Immature natural killer cell (primary cell): Measurements from ENCODE around the gene C1orf198. TPM values are rescaled to one million over a fixed set of nuclear protein-coding genes. Genes with fewer than 3 reads are reported as not detected.

Experiments
- polyA plus RNA-seq, 3 donors: library from polyadenylated mRNA; unstranded; fragments of 300-500 nt; fragmentation: Illumina TruSeq; gene quantifications; one replicate each; pipeline ENCODE4 v1.2.3, GENCODE V29; 2021

Gene C1orf198
- polyA plus RNA-seq, 3 donors from 2014 or later = 2.6 to 4.9 (median 4.8) TPM

Other genes starting within 250 kb of the C1orf198 start
- gene COG2, start 226.0 kb downstream of the C1orf198 start, polyA plus RNA-seq = 10 to 100 TPM; 22.4 to 32.8 (median 28.1) TPM
- gene AGT, start 154.4 kb downstream of the C1orf198 start, polyA plus RNA-seq = not detected
- gene CAPN9, start 121.1 kb downstream of the C1orf198 start, polyA plus RNA-seq = not detected
- gene TTC13, start 110.3 kb upstream of the C1orf198 start, polyA plus RNA-seq = 10 to 100 TPM; 11.5 to 23.5 (median 15.9) TPM
- gene ARV1, start 110.6 kb upstream of the C1orf198 start, polyA plus RNA-seq = 10 to 100 TPM; 19.6 to 28.5 (median 24.4) TPM
- gene FAM89A, start 171.7 kb upstream of the C1orf198 start, polyA plus RNA-seq = 1 to 10 TPM; 4.7 to 9.5 (median 8.8) TPM